ENCODE data around the gene EFTUD2. TPM values are rescaled to one million over a fixed set of nuclear protein-coding genes. Genes with fewer than 3 reads are reported as not detected.

EFTUD2 gene
- total RNA-seq, 2 donors from 2014 or later = 35.2 to 117 TPM

- no peak for TF ChIP-seq CTCF (IDR thresholded peaks at IDR 0.05)
- Histone ChIP-seq H3K36me3 (no peaks in the 10 kb centered on the region), H3K27me3 (replicated peaks; ENCODE audit: insufficient read depth) (no peaks in the 10 kb centered on the region), H3K27ac (no peak overlapping the region), H3K9me3 (no peaks in the 10 kb centered on the region), H3K4me3 (no peak overlapping the region), H3K4me1 (ENCODE audit: control insufficient read depth in 1 of 2, low read depth in 2 of 2) (no peaks in the 10 kb centered on the region)
- ATAC-seq (ENCODE audit: insufficient number of reproducible peaks, low FRiP score, low read depth) (no peak), DNase-seq (ENCODE audit: low spot score) (no peak)
Measured at GRCh38 chr17:44925731-44926697, 26.8 kb upstream of the EFTUD2 start.

DNA sequence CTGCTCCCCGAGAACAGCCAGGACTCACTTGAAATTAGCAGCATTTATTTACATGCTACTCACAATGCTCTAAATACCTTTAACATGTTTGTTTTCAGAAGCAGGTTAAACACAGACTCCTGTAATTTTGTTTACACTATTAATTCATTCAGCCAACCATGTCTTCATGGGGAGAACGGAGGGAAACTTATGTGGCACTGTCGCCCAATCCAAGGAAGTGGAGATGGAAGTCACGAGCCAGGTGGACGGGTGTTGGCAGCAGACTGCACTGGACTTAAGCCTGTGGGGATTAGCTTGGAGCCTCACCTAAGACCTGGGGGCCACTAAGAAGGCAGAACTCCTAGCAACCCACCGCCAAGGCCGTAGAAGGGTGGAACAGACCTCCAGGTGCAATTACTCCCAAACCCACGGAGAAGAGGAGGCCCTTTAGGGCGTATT is 24.9 kb upstream of the EFTUD2 start:
- TF ChIP-seq CTCF (IDR thresholded peaks at IDR 0.05) = no peak
- no peaks in the 10 kb centered on the region for H3K9me3 ChIP-seq
- H3K4me1 ChIP-seq (ENCODE audit: control insufficient read depth in 1 of 2, low read depth in 2 of 2) = peaks cover 0 to 6% of the 10 kb centered on the region in 2 donors
- DNase-seq (ENCODE audit: low spot score) (no peak), ATAC-seq (ENCODE audit: insufficient number of reproducible peaks, low FRiP score, low read depth) (no peak)
- no peak overlapping the region for H3K27ac ChIP-seq
- no peak overlapping the region for H3K4me3 ChIP-seq
- H3K36me3 ChIP-seq = no peaks in the 10 kb centered on the region
- H3K27me3 ChIP-seq (replicated peaks; ENCODE audit: insufficient read depth) = no peaks in the 10 kb centered on the region

GRCh38 chr17:44922746-44923470 is 23.7 kb upstream of the EFTUD2 start:
- Histone ChIP-seq H3K27ac (no peak overlapping the region), H3K4me3 (no peak overlapping the region), H3K4me1 (ENCODE audit: control insufficient read depth in 1 of 2, low read depth in 2 of 2) (peaks cover 0 to 6% of the 10 kb centered on the region in 2 donors), H3K36me3 (no peaks in the 10 kb centered on the region), H3K27me3 (replicated peaks; ENCODE audit: insufficient read depth) (no peaks in the 10 kb centered on the region), H3K9me3 (no peaks in the 10 kb centered on the region)
- ATAC-seq (ENCODE audit: insufficient number of reproducible peaks, low FRiP score, low read depth) = no peak
- TF ChIP-seq CTCF (IDR thresholded peaks at IDR 0.05) = no peak
- no peak for DNase-seq (ENCODE audit: low spot score)

- no peak for ATAC-seq (ENCODE audit: insufficient number of reproducible peaks, low FRiP score, low read depth)
- Histone ChIP-seq H3K27me3 (replicated peaks; ENCODE audit: insufficient read depth) (no peaks in the 10 kb centered on the region), H3K4me3 (no peak overlapping the region), H3K36me3 (no peaks in the 10 kb centered on the region), H3K27ac (no peak overlapping the region), H3K9me3 (no peaks in the 10 kb centered on the region), H3K4me1 (ENCODE audit: control insufficient read depth in 1 of 2, low read depth in 2 of 2) (peaks cover 5 to 12% of the 10 kb centered on the region in 2 donors)
- no peak for TF ChIP-seq CTCF (IDR thresholded peaks at IDR 0.05)
- no peak for DNase-seq (ENCODE audit: low spot score)
Measured at GRCh38 chr17:44922136-44922535, 22.9 kb upstream of the EFTUD2 start.
